HEK293T (cell line): Measurements from ENCODE around the gene ITGB2.
A peak's percentile ranks its signal among the peaks of the same experiment; 100 is the strongest.

ENCODE experiments used
- CTCF ChIA-PET: fragments of 350-600 bp; formaldehyde crosslinking; extraction: SDS; loops from one replicate; lab custom pipeline; 2021; ENCODE audit warnings: antibody characterized with exemption, inconsistent platforms; lab: Yijun Ruan, JAX
- POLR2A ChIA-PET: fragments of 350-600 bp; formaldehyde crosslinking; extraction: SDS; loops from one replicate; lab custom pipeline; 2020; ENCODE audit warnings: antibody characterized with exemption, inconsistent platforms; lab: Yijun Ruan, JAX
- DNase-seq: peaks from one replicate; pipeline ENCODE4 v3.0.0; 2012; ENCODE audit warnings: mixed read lengths; ENCODE audit errors: extremely low spot score
- ARNT ChIP-seq: fragments of 450-650 bp; IDR thresholded peaks from 2 replicates; pipeline ENCODE4 v1.6.1; 2017; ENCODE audit warnings: mild to moderate bottlenecking
- BHLHE40 ChIP-seq: fragments of 450-650 bp; IDR thresholded peaks from 2 replicates; pipeline ENCODE4 v1.6.1; 2016; ENCODE audit warnings: mild to moderate bottlenecking, moderate library complexity, borderline replicate concordance
- FOXA1 ChIP-seq: fragments of 450-650 bp; IDR thresholded peaks from 2 replicates; pipeline ENCODE4 v1.6.1; 2016; ENCODE audit warnings: mild to moderate bottlenecking
- FOXK2 ChIP-seq: fragments of 450-650 bp; IDR thresholded peaks from 2 replicates; pipeline ENCODE4 v1.6.1; 2016; ENCODE audit warnings: mild to moderate bottlenecking
- HDGF ChIP-seq: fragments of 450-650 bp; IDR thresholded peaks from 2 replicates; pipeline ENCODE4 v1.6.1; 2017; ENCODE audit warnings: antibody characterized with exemption, borderline replicate concordance
- L3MBTL2 ChIP-seq: fragments of 450-650 bp; conservative IDR thresholded peaks from 2 replicates; pipeline ENCODE4 v1.6.1; 2016; ENCODE audit warnings: mild to moderate bottlenecking
- LEF1 ChIP-seq: fragments of 450-650 bp; IDR thresholded peaks from 2 replicates; pipeline ENCODE4 v1.6.1; 2017; ENCODE audit warnings: mild to moderate bottlenecking, borderline replicate concordance
- PKNOX1 ChIP-seq: fragments of 450-650 bp; IDR thresholded peaks from 2 replicates; pipeline ENCODE4 v1.6.1; 2016
- SP1 ChIP-seq: fragments of 450-650 bp; IDR thresholded peaks from 2 replicates; pipeline ENCODE4 v1.6.1; 2017
- SUZ12 ChIP-seq: fragments of 450-650 bp; IDR thresholded peaks from 2 replicates; pipeline ENCODE4 v1.6.1; 2016; ENCODE audit warnings: mild to moderate bottlenecking
- TARDBP ChIP-seq: fragments of 450-650 bp; IDR thresholded peaks from 2 replicates; pipeline ENCODE4 v1.6.1; 2016

ITGB2 gene

GRCh38 chr21:44874240-44874496 lies 46.5 kb downstream of the ITGB2 start:
- ChIA-PET CTCF (no interaction called here), POLR2A (interaction anchor here (0.6 to 2.5 kb wide), 17 partner anchors 9 to 200 kb away, joined by 3 to 29 read pairs (median 3); partner anchors contain the start of gene UBE2G2)
- TF ChIP-seq L3MBTL2 (0 out of 2 replicates have a peak, but pooled peaks have one; percentile 78), SP1 (no peak), PKNOX1 (no peak), BHLHE40 (no peak), TARDBP (no peak), HDGF (no peak), ARNT (no peak)
- DNase-seq: no peak

DNA sequence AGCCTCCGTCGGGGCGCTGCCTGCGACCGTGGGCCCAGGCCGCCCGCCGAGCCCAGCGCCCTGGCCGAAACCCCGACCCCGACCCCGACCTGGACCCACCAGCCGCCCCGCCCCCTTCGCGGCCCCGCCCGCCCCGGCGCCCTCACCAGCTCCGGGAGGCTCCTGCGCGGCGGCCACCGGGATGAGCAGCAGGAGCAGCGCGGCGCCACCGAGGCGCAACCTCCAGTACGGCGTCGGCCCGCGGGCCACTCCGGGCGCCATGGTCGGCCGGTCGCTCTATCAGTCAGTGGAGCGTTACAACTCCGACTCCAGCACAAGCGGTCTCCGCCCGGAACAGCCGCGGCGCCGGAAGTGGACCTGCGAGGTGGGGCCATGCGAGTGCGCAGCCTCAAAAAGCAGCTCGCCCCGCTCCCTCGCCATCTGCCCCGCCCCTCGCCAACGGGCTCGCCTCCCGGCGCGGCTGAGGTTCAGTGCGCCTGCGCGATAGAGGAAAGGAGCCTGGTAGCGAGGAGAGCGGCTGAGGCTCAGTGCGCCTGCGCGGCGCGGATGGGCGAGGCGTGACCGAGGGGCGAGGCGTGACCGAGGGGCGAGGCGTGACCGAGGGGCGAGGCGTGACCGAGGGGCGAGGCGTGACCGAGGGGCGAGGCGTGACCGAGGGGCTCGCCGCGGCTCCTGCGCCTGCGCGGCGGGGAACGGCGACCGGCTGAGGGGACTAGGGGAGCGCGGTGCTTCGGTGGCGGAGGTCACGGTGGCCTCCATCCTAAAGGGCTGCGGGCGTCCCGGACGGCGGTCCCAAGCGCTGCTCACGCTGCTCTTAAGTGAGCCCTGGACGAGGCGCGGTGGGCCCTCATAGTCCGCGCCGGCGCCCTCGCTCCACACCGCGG lies 47.1 kb downstream of the ITGB2 start, which contains the start of gene PTTG1IP:
Gene PTTG1IP, minus strand, starts transcription at position 335 of the 884 bp plus-strand sequence. Its CDS starts 74 bp downstream, at position 261.
- ChIA-PET CTCF (interaction anchor here (1.5 kb wide), 1 partner anchor 19 kb away, joined by 3 read pairs; no protein-coding TSS in a partner anchor), POLR2A (interaction anchor here (0.6 to 2.5 kb wide), 19 partner anchors 9 to 369 kb away, joined by 3 to 29 read pairs (median 3); partner anchors contain the start of gene UBE2G2)
- TF ChIP-seq PKNOX1 (no peak), SUZ12 (no peak), TARDBP (no peak), L3MBTL2 (no peak; the same call in none of the 2 replicates), BHLHE40 (no peak)
- DNase-seq: peak; percentile 100

- CTCF ChIA-PET: interaction anchor here (1.5 kb wide), 1 partner anchor 20 kb away, joined by 3 read pairs; no protein-coding TSS in a partner anchor
- 0 out of 2 replicates have a peak, but pooled peaks have one; percentile 20 for TF ChIP-seq PKNOX1
- TF ChIP-seq LEF1: no peak
- peak; percentile 48 for DNase-seq
- POLR2A ChIA-PET: interaction anchor here (0.7 to 2.5 kb wide), 11 partner anchors 9 to 1169 kb away, joined by 3 to 29 read pairs (median 4); partner anchors contain the start of gene UBE2G2
Observed at GRCh38 chr21:44872649-44873355, 47.9 kb downstream of the ITGB2 start.

GRCh38 chr21:44872323-44872648 lies 48.4 kb downstream of the ITGB2 start:
- no peak for DNase-seq
- no peak for TF ChIP-seq FOXA1
- TF ChIP-seq SUZ12: no peak
- no peak for TF ChIP-seq SP1
- TF ChIP-seq FOXK2: no peak
- no peak for TF ChIP-seq HDGF
- no peak for TF ChIP-seq PKNOX1
- POLR2A ChIA-PET: interaction anchor here (0.7 to 2.5 kb wide), 2 partner anchors 71 to 1169 kb away, joined by 4 to 29 read pairs; partner anchors contain the start of gene UBE2G2
- CTCF ChIA-PET: interaction anchor here (1.5 kb wide), 1 partner anchor 20 kb away, joined by 3 read pairs; no protein-coding TSS in a partner anchor

DNA sequence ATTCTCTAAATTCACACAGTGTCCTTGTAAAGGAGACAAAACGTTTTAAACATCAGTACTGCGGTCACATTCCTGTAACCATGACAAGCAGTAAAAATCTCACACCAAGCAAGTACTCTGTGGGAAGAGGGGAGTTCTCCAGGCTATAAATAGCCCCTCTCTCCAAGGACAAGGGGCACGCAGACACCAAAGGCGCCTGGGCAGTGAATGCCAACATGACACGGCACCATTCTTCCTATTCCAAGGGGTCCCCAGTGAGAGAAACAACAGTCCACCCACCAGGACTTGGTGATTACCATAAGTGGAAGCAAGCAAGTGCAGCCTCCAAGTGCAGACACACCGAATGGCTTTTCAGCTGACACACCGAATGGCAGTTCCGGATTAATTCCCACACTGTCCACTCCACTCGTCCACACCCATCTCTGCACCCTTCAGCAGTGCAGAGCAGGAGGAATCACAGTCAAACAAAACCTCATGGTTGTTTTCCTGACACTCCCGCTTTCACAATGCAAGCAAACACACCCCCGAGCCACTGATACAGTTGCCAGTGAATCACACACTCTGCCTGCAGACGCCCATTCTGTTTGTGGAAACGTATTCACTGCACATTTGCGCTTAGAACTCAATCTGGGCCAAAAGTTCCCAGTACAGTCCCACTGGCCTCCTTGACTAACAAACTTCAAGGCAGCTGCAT lies 49.0 kb downstream of the ITGB2 start:
- TF ChIP-seq TARDBP (no peak), FOXK2 (no peak), PKNOX1 (no peak)
- ChIA-PET CTCF (no interaction called here), POLR2A (interaction anchor here (2.5 kb wide), 1 partner anchor 71 kb away, joined by 29 read pairs; the partner anchor contains the start of gene UBE2G2)
- no peak for DNase-seq
